CD14-positive monocyte (primary cell): ENCODE data around the gene TSPOAP1. TPM values are rescaled to one million over a fixed set of nuclear protein-coding genes. Genes with fewer than 3 reads are reported as not detected.
A peak's percentile ranks its signal among the peaks of the same experiment; 100 is the strongest.

Experiments used
- DNase-seq, 3 donors: peaks; one replicate each; pipeline ENCODE4 v3.0.0-alpha.2; 2011 to 2022
- H2AFZ ChIP-seq: 2 replicates; pipeline ENCODE4 v1.6.0; 2012; ENCODE audit warnings: mild to moderate bottlenecking, low read depth, low read length, inconsistent platforms; ENCODE audit not compliant: insufficient read depth, poor library complexity, severe bottlenecking
- H3K27ac ChIP-seq, 2 donors: 1 replicate in 1 of 2; 2 replicates in 1 of 2; pipeline ENCODE4 v1.5.1; 2012 to 2013; ENCODE audit warnings: low read length in 2 of 2, control low read depth in 1 of 2, inconsistent platforms in 1 of 2, low read depth in 1 of 2, mild to moderate bottlenecking in 1 of 2
- H3K27me3 ChIP-seq, 2 donors: one replicate each; pipeline versions ENCODE4 v1.6.0 to v1.6.1; 2011 to 2013; ENCODE audit warnings: low read length in 2 of 2; ENCODE audit not compliant: control insufficient read depth in 2 of 2, insufficient read depth in 2 of 2
- H3K36me3 ChIP-seq, 2 donors: replicated peaks in 1 of 2; 1 replicate in 1 of 2; 2 replicates in 1 of 2; pipeline versions ENCODE4 v1.5.1 to v1.6.1; 2012 to 2013; ENCODE audit warnings: low read length in 2 of 2, control low read depth in 1 of 2, inconsistent platforms in 1 of 2, mild to moderate bottlenecking in 1 of 2; ENCODE audit not compliant: insufficient read depth in 2 of 2, control insufficient read depth in 1 of 2
- H3K4me1 ChIP-seq, 2 donors: 1 replicate in 1 of 2; 2 replicates in 1 of 2; pipeline versions ENCODE4 v1.5.1 to v1.6.1; 2012 to 2013; ENCODE audit warnings: low read length in 2 of 2, control low read depth in 1 of 2, inconsistent platforms in 1 of 2, mild to moderate bottlenecking in 1 of 2, moderate library complexity in 1 of 2; ENCODE audit not compliant: insufficient read depth in 2 of 2, control insufficient read depth in 1 of 2
- H3K4me2 ChIP-seq: replicated peaks from 2 replicates; pipeline ENCODE3; 2012; ENCODE audit warnings: low read length, moderate library complexity, mild to moderate bottlenecking; ENCODE audit not compliant: poor library complexity, severe bottlenecking; ENCODE audit errors: extremely low read depth
- H3K4me3 ChIP-seq, 3 experiments: fragments of 200-600 bp in 1 of 3; sonication (generic) in 1 of 3; replicated peaks in 1 of 3; 1 replicate in 2 of 3; 2 replicates in 1 of 3; pipeline ENCODE4 v1.5.1; 2011 to 2013; ENCODE audit warnings: low read length in 3 of 3, mild to moderate bottlenecking in 3 of 3, control low read depth in 2 of 3, low read depth in 2 of 3, inconsistent platforms in 1 of 3, moderate library complexity in 1 of 3
- H3K79me2 ChIP-seq: 2 replicates; pipeline ENCODE4 v1.6.0; 2012; ENCODE audit warnings: mild to moderate bottlenecking, control low read depth, inconsistent platforms, low read length, moderate library complexity; ENCODE audit not compliant: insufficient read depth
- H3K9ac ChIP-seq: 2 replicates; pipeline ENCODE4 v1.6.0; 2017; ENCODE audit warnings: low read length, mild to moderate bottlenecking; ENCODE audit not compliant: insufficient read depth, poor library complexity, severe bottlenecking
- H3K9me3 ChIP-seq, 2 donors: replicated peaks in 1 of 2; 1 replicate in 1 of 2; 2 replicates in 1 of 2; pipeline versions ENCODE4 v1.5.1 to v1.6.1; 2012 to 2013; ENCODE audit warnings: low read length in 2 of 2, control low read depth in 1 of 2; ENCODE audit not compliant: control insufficient read depth in 1 of 2, insufficient read depth in 1 of 2
- H4K20me1 ChIP-seq: 2 replicates; pipeline ENCODE4 v1.6.0; 2012; ENCODE audit warnings: mild to moderate bottlenecking, low read length, control low read depth, moderate library complexity; ENCODE audit not compliant: insufficient read depth
- H3K27ac Mint-ChIP-seq, 7 donors: one replicate each; pipeline ENCODE4 v1.8.0; 2020; ENCODE audit warnings: mild to moderate bottlenecking in 7 of 7, mixed read lengths in 7 of 7, moderate library complexity in 6 of 7, inconsistent platforms in 2 of 7
- H3K27me3 Mint-ChIP-seq, 3 donors: one replicate each; pipeline ENCODE4 v1.8.0; 2021 to 2022; ENCODE audit warnings: low read depth in 3 of 3, mild to moderate bottlenecking in 3 of 3, mixed read lengths in 3 of 3, moderate library complexity in 3 of 3, inconsistent platforms in 1 of 3
- H3K36me3 Mint-ChIP-seq, 2 donors: one replicate each; pipeline ENCODE4 v1.8.0; 2020; ENCODE audit warnings: mixed read lengths in 2 of 2, inconsistent platforms in 1 of 2, mild to moderate bottlenecking in 1 of 2
- H3K4me1 Mint-ChIP-seq: one replicate; pipeline ENCODE4 v1.8.0; 2020; ENCODE audit warnings: mild to moderate bottlenecking, mixed read lengths
- H3K4me3 Mint-ChIP-seq, 2 donors: one replicate each; pipeline ENCODE4 v1.8.0; 2020; ENCODE audit warnings: mild to moderate bottlenecking in 2 of 2, mixed read lengths in 2 of 2, moderate library complexity in 1 of 2
- H3K9me3 Mint-ChIP-seq, 7 donors: one replicate each; pipeline ENCODE4 v1.8.0; 2020 to 2022; ENCODE audit warnings: mixed read lengths in 7 of 7, mild to moderate bottlenecking in 6 of 7, moderate library complexity in 6 of 7, inconsistent platforms in 2 of 7
- CTCF ChIP-seq: fragments of 200-600 bp; IDR thresholded peaks from one replicate; pipeline ENCODE4 v1.8.0; 2022; ENCODE audit warnings: antibody characterized with exemption, mild to moderate bottlenecking
- WGBS: methylation state at CpG from one replicate; pipeline ENCODE4 v1.1.5; 2013; ENCODE audit warnings: missing lambda C conversion rate; ENCODE audit not compliant: insufficient coverage; 5-methylcytosine and 5-hydroxymethylcytosine counted together
- intact Hi-C, 2 donors: fragments of 100-400 bp; cut with micrococcal nuclease; formaldehyde crosslinking; loops; one replicate each; pipeline versions ENCODE4 v1.15.0 to v1.15.1; 2023
- polyA plus RNA-seq, 3 donors: library from polyadenylated mRNA; depleted of rRNA in 1 of 3; unstranded in 2 of 3; stranded (reverse) in 1 of 3; fragments of 300-500 nt in 2 of 3; fragments of >200 nt in 1 of 3; fragmentation: Illumina TruSeq in 2 of 3; gene quantifications; 1 replicate in 2 of 3; 2 replicates in 1 of 3; pipeline ENCODE4 v1.2.3, GENCODE V29; 2012 to 2021

TSPOAP1 gene
- polyA plus RNA-seq, 3 donors, result 0.10 to 14.0 (median 0.18) TPM

DNA sequence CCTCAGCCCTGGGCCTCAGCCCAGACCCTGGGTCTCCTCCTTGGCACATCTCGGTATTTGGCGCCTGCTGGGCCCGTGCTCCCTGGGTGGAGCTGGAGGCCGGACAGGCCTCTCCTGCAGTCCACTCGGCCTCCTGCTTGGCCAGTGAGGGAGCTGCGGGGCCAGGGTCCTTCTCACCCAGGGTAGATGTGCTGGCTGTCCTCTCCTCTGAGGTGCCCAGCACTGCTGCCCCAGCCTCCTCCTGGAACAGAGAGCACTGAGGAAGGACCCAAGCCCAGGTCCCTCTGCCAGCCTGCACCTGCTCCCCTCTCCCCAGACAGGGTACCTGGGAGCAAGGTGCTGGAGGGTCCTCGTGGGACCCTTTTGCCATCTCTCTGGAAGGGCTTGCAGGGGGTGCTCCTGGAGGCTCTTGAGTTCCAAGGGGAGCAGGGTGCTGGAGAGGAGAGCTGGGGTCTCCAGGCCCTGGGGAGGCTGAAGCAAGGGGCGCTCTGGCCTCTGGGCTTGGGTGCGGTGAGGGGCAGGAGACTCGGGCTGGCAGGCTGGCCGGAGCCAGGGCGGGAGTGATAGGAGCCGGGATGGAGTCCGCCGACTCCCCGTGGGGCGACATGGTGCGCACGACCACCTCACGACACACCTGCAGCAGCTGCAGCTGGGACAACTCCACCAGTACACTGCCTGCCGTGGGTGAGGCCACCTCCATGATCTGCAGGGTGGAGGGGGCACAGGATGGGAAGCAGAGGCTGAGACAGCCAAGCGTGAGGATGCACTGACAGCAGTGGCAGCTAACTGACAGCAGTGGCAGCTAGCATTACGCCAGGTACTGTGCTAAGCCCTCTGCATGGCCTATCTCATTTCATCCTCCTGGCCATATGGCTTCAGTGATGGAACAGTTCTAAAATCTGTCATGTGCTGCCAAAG is 17.8 kb downstream of the TSPOAP1 start:
- 89% methylated on average over 22 of the region's 23 CpGs for WGBS
- H3K27me3 ChIP-seq, result no peaks in the 10 kb centered on the region
- no peaks in the 10 kb centered on the region for H4K20me1 ChIP-seq
- H3K4me1 ChIP-seq, result peaks cover 24 to 27% of the 10 kb centered on the region in 2 donors
- no peak overlapping the region for H3K4me2 ChIP-seq
- TF ChIP-seq CTCF, result no peak
- H3K4me1 Mint-ChIP-seq, result peaks cover 38% of the 10 kb centered on the region
- no peaks in the 10 kb centered on the region for H3K9me3 Mint-ChIP-seq
- H3K79me2 ChIP-seq, result no peaks in the 10 kb centered on the region
- no peak overlapping the region for H3K27ac Mint-ChIP-seq
- H3K27me3 Mint-ChIP-seq, result peaks cover 10 to 23% (median 20%) of the 10 kb centered on the region in 3 donors
- H2AFZ ChIP-seq, result no peak overlapping the region
- no peak overlapping the region for H3K27ac ChIP-seq
- H3K4me3 ChIP-seq, result no peak overlapping the region
- H3K36me3 Mint-ChIP-seq, result peaks cover 0 to 4% of the 10 kb centered on the region in 2 donors
- no peaks in the 10 kb centered on the region for H3K9me3 ChIP-seq
- intact Hi-C loops, result loop anchor here (10.0 kb wide), 2 partner anchors 54 to 134 kb away; no protein-coding TSS in a partner anchor
- DNase-seq, result no peak
- H3K36me3 ChIP-seq, result no peaks in the 10 kb centered on the region
- H3K9ac ChIP-seq, result peak overlapping the region; percentile 17
- H3K4me3 Mint-ChIP-seq, result no peak overlapping the region

- intact Hi-C loops, result loop anchor here (10.0 kb wide), 2 partner anchors 55 to 135 kb away; no protein-coding TSS in a partner anchor
- WGBS, result 23% methylated on average over 5 of the region's 5 CpGs
- peaks cover 38% of the 10 kb centered on the region for H3K4me1 Mint-ChIP-seq
Observed at GRCh38 chr17:58309918-58310259, 18.7 kb downstream of the TSPOAP1 start.

More at GRCh38 chr17:58309918-58310259, 18.7 kb downstream of the TSPOAP1 start:
- TF ChIP-seq CTCF, result no peak
- Histone ChIP-seq H3K4me2 (no peak overlapping the region), H3K36me3 (no peaks in the 10 kb centered on the region), H3K9me3 (no peaks in the 10 kb centered on the region), H2AFZ (no peak overlapping the region), H3K27ac (no peak overlapping the region), H3K4me3 (no peak overlapping the region), H3K9ac (no peak overlapping the region), H3K4me1 (peaks cover 25 to 32% of the 10 kb centered on the region in 2 donors), H3K27me3 (no peaks in the 10 kb centered on the region), H3K79me2 (no peaks in the 10 kb centered on the region), H4K20me1 (no peaks in the 10 kb centered on the region)
- Mint-ChIP-seq H3K9me3 (no peaks in the 10 kb centered on the region), H3K27me3 (peaks cover 6 to 19% (median 16%) of the 10 kb centered on the region in 3 donors), H3K4me3 (peak overlapping the region in 1 of 2 donors; percentile 26), H3K27ac (peak overlapping the region in 2 of 7 donors; percentile 21 to 71), H3K36me3 (peaks cover 0 to 4% of the 10 kb centered on the region in 2 donors)
- no peak for DNase-seq
